Omental fat pad (tissue), 4 donors: ENCODE results near the gene NTRK3. TPM values are rescaled to one million over a fixed set of nuclear protein-coding genes. Genes with fewer than 3 reads are reported as not detected.

Experiments
- ATAC-seq: fragments of 150-250 bp; one replicate; pipeline ENCODE4 v1.9.1; 2016; ENCODE audit warnings: mild to moderate bottlenecking, moderate library complexity; ENCODE audit not compliant: low FRiP score
- DNase-seq: peaks from one replicate; pipeline ENCODE4 v3.0.0-alpha.2; 2019; ENCODE audit warnings: low spot score
- total RNA-seq, 4 donors: library from RNA; depleted of rRNA; stranded (reverse); fragments of >200 nt; gene quantifications; one replicate each; pipeline ENCODE4 v1.1.0, GENCODE V29; 2016
- TF ChIP-seq, protein P1 (sequence below), 3 donors: fragments of 450-650 bp; IDR thresholded peaks; one replicate each; pipeline ENCODE4 v1.5.1; 2016 to 2017; ENCODE audit warnings: antibody characterized with exemption in 3 of 3, mild to moderate bottlenecking in 3 of 3, moderate library complexity in 2 of 3

Gene NTRK3
- total RNA-seq, 4 donors from 2014 or later: 0.75 to 5.2 (median 3.6) TPM

DNA sequence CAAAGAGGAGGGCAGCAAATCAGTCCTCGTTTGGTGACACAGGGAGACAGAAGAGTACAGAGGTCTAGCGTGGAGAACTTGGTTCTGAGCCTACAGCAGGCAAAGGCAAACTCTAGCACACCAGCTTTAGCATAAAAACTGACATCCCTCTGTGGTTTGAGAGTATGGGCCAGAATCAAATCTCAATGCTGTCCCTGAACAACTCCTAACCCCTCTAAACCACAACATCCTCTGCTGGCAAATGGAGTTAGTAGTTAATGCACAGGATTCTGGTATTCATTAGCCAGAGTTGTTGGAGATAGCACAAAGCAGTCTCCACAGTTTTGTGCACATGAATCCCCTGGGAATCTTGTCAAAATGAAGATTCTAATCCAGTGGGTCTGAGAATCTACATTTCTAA, 315.8 kb downstream of the NTRK3 start:
- DNase-seq (no peak), ATAC-seq (no peak)
- TF ChIP-seq, protein P1, sequence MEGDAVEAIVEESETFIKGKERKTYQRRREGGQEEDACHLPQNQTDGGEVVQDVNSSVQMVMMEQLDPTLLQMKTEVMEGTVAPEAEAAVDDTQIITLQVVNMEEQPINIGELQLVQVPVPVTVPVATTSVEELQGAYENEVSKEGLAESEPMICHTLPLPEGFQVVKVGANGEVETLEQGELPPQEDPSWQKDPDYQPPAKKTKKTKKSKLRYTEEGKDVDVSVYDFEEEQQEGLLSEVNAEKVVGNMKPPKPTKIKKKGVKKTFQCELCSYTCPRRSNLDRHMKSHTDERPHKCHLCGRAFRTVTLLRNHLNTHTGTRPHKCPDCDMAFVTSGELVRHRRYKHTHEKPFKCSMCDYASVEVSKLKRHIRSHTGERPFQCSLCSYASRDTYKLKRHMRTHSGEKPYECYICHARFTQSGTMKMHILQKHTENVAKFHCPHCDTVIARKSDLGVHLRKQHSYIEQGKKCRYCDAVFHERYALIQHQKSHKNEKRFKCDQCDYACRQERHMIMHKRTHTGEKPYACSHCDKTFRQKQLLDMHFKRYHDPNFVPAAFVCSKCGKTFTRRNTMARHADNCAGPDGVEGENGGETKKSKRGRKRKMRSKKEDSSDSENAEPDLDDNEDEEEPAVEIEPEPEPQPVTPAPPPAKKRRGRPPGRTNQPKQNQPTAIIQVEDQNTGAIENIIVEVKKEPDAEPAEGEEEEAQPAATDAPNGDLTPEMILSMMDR (IDR thresholded peaks at IDR 0.05): no peak

DNA sequence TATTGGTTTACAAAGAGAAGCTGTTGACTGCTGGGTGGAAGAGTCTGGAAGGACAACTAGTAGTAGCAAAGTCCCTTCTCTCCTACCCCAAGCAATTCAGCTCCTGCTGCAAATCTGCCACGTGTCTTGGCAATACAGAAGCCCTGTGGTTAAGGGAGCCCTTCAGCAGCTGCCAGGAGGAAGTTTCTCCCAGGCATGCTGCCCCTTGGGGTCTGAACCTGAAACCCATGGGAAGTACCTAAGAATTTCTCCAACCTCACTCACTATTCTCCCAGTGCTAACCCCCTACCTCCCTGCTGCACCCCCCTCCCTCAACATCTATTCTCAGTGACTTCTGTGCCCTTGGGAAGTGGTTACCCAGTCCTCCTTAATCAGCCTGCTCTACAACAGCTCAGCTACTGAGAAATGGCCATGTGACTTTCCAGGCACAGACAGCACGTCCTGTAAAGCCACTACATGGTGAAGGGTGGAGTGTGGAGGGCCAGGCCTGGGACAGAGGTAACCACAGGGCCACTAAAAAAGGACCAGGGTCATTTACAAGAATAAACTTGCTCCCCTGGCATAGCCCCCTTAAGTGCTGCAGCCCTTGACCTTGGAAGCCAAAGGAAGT, 316.6 kb downstream of the NTRK3 start:
- TF ChIP-seq, protein P1 (IDR thresholded peaks at IDR 0.05): no peak
- ATAC-seq (no peak), DNase-seq (no peak)

DNA sequence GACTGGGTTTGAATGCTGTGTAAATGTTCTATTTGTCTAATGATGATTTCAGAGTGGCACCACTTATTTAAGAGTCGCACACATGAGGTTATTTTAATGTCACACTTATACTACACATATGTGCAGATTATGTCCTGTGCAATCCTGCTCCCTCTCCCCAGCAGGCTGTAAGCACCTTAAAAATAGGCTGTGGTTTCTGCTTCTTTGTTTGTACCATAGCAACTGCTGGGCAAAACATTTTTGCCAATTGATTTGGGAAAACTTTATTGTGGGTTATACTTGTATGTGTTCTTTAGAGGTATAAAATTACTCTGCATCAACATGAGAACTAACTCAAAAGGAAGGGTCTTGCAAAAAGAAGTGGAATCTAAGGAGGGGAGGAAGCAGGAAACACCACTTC, 318.5 kb downstream of the NTRK3 start:
- DNase-seq: no peak
- no peak for ATAC-seq
- TF ChIP-seq, protein P1 (IDR thresholded peaks at IDR 0.05): no peak

DNA sequence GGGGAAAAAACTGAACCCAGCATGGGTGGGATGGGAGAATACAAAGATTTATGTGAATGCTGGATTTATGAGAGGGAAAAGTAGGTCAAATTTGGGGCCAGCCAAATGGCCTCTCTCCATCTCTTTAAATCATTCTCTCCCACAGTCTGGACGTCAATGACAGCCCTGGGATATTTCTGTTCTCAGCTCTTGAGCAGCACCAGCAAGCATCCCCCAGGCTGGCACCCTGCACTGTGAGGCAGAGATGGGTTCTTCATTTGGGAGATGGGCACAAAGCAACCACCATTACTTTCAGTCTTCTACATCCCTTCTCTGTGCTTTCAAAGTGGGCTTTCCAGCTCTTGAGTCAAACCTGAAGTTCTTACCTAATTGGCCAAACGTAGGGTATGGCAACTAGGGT, 321.0 kb downstream of the NTRK3 start:
- TF ChIP-seq, protein P1 (IDR thresholded peaks at IDR 0.05): no peak
- ATAC-seq (no peak), DNase-seq (no peak)

DNA sequence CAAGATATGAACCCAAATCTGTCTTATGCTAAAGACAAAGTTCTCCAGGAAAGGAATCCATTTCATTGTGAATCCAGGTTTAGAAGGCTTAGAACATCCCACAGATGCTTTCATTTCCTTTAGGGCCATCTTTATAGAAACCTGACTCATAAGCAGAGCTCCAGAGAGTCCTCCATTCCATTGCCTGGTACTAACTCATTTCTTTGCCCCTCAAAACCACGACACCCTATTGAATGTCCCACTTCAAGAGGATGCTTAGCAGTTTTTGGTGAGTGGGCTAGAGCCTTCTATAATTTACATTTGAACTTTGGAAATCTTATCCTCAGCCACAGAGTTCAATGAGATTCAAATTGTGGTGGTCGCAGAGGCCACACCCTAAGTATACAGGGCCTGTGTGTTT, 325.0 kb downstream of the NTRK3 start:
- TF ChIP-seq, protein P1 (IDR thresholded peaks at IDR 0.05): no peak
- no peak for ATAC-seq
- no peak for DNase-seq

DNA sequence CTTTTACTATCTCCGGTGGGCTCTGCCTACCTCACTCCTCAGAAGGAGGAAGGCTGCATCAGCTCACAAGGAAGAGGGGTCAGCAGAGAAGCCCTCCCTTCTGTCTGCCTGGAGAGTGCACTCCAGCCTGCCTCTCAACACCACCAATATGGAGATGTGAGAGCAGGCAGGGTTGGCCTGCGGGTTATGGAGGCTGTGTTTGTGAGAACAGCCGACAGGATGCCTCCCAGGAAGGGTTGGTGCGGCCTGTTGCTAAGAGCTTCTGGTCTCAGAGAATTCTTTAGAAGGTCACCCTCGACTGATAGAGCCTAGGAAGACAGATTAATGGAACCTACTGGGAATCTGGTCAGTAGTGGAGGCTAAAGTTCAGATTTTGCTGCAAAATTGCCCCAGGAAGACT, 326.1 kb downstream of the NTRK3 start:
- ATAC-seq (no peak), DNase-seq (no peak)
- TF ChIP-seq, protein P1 (IDR thresholded peaks at IDR 0.05): no peak

DNA sequence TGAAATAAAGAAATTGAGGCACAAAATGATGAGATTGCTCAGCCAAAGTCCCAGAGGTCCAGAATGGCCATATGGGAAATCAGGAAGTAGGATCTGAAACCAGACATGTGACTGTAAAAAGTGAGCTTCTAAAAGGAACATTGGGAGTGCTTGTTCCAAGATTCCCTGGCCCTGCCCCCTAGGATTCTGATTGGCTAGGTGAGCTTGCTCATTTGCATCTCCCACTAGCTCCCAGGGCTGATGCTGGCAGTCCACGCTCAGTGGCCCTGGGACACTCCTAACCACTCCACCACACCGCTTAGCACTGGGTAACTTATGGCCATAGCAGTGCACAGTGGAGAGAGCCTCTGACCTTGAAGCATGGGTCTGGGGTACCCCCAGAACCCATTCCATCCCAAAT, 326.7 kb downstream of the NTRK3 start:
- TF ChIP-seq, protein P1 (IDR thresholded peaks at IDR 0.05): no peak
- ATAC-seq (no peak), DNase-seq (no peak)
